Cerebellar nuclear complex (tissue), 1 donor: Measurements from ENCODE around the gene PPP1R14B.

ENCODE experiments used
- DNase-seq, 2 experiments: peaks; one replicate each; lab custom pipeline; 2025; lab: John Stamatoyannopoulos, UW

Gene PPP1R14B

DNA sequence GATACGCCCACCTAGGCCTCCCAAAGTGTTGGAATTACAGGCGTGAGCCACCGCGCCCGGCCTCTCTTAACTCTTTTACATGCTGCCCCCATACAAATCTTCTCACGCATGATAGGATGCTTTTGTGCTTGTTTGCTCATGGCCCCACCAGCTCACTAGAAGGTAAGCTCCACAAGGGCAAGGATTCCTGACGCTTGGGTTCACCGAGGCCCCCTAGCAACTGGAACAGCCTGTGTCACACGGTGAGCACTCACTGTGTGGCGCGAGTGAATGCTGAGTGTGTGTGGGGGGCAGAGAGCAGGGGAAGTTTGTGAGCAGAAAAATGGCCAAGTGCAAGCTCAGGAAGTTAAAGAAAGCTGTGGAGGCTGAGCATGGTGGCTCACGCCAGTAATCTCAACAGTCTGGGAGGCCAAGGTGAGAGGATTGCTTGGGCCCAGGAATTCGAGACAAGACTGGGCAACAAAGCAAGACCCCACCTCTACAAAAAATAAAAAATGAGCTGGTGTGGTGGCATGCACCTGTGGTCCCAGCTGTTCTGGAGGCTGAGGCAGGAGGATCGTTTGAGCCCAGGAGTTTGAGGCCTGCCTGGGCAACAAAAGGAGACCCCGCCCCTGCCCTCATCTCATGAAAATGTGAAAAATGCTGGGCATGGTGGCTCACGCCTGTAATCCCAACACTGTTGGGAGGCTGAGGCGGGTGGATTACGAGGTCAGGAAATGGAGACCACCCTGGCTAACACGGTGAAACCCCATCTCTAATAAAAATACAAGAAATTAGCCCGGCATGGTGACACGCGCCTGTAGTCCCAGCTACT, 35.4 kb upstream of the PPP1R14B start:
- DNase-seq: no peak

DNA sequence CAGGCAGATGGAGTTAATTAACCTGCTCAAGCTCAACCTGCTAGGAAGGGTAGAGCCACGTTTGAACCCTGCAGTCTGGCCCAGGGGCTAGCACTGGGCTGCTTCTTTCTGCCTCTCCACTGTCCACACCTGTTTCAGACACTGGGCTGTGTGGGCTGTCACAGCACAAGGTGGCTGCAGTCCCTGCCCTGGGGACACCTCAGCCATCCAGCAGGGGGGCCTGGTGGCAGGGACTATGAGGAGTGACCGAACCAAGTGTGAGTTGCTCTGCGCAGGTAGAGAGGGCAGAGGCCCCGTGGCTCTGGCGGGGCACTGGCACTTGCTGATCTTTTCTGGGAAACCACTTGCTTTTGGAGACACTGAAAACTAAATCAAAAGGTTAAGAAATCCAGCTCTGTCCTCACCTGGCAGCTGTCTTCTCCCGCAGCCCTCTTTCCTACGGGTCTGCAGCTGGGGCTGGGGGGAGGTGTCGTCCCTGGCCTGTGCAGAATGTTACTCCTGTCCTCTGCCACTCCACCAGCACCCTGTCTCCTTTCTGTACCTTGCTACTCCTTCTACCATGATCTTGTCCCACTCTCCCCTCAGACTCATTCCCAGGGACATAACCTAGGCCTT, 31.9 kb upstream of the PPP1R14B start:
- no peak for DNase-seq

DNA sequence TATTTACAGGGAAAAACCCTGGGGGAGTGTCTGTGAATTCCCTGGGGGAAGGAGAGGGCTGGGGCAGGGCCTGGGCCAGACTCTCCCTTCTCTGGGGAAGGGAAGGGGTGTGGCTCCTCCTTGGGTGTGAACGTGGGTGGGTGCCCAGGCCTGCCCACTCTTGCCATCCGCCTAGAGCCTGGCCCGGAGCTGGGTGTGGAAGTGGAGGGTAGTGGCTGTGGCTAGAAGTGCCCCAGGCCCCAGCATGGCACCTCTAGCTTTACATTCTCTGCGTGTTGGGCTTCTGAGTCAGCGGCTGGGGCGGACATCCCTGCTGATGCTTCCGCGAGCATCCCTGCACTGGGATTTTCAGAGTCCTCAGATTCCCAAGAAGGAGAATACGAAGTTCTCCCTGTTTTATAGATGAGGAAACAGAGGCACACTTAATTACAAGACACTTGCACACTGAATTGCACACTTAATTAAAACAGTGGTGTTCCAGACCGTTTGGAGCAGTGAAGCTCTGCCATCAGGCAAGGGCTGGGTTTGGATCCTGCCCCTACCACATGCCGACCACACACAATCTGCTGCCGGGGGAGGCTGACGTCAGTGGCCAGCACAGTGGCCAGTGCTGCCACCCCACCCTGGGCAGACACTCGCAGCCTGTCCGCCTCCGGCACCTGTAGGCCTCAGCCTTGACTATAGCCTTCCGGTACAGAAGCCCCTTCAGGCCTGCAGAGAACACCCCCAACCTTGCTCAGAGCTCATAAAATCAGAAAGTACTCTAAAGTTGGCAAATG, 30.1 kb upstream of the PPP1R14B start:
- DNase-seq: no peak

DNA sequence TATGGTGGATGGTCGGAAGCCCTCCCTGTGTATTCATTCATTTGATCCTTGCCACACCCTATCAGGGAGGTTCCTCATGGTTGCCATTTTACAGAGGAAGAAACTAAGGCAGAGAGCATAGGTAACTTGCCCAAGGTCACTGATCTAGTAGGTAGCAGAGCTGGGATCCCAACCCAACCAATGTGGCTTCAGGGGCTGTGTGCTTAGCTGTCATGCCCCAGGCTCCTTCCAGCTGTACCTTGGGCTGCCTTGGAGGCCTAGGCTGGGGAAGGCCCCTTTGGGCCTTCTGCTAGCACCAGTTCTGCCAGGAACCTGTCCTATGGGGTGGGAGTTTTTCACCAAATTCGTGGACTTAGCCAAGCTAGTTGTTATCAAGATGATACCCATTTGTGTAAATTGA, 29.1 kb upstream of the PPP1R14B start:
- DNase-seq: no peak

DNA sequence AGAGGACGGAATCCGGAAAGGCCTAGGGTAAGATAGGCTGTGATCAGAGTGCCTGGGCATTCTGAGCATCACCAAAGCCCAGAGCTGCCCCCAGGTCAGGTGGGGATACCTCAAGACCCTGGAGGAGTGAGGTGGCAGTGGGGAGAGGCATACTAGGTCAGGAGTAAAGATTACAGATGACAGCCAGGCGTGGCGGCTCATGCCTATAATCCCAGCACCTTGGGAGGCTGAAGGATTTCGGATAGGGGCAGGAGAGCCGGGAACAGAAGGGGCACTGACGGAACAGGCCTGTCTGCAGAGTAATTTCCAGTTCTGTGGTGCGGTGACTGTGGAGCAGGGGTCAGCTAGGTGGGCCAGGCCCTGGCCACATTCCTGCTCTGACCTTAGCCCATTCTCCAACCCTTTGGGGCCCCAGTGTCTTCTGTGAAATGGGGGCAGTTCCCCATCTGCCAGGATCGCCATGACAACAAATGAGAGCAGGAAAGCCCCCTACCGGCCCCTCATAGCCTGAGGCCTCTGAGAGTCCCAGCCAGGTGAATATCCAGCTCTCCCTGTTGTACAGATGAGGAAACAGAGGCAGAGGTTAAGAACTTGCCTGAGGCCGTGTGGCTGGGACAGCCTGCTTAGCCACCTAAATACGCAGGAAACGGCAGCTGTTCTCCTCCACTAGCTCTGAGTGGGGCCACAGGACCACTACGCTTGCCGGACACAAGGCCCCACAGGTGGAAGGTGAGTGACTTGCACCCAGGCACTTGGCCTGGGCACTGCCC, 28.5 kb upstream of the PPP1R14B start:
- no peak for DNase-seq

DNA sequence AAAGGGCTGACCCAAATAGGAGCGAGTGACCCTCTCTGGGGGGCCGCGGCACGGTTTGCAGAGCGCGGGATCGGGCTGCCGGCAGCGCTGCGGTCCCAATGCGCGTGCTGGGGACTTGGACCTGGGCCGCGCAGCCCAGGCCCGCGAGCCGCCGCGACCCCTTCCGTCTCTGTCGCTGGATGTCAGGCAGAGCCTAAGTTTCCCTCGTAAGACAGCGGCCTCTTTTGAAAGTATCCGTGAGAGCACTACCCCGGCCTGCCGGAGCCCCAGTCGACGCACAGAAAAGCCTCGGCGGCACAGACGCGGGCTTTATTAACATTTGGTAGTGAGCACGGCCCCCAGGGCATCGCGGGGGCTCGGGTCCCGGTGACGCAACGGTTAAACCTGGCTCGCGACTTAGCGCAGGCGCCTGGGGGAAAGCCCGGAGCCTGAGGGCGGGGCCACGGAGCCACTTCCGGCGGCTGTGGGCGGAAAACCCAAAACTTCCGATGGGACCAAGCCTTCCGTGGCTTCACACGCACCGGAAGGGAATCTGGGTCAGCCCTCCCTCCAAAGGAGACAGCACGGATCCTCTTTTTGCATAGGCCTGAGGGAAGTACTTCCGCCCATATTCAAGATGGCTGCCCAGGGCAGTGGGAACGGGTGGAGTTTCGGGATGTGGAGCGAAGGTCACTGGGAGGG, 22.9 kb upstream of the PPP1R14B start:
- DNase-seq: peak; percentile 96 to 99

DNA sequence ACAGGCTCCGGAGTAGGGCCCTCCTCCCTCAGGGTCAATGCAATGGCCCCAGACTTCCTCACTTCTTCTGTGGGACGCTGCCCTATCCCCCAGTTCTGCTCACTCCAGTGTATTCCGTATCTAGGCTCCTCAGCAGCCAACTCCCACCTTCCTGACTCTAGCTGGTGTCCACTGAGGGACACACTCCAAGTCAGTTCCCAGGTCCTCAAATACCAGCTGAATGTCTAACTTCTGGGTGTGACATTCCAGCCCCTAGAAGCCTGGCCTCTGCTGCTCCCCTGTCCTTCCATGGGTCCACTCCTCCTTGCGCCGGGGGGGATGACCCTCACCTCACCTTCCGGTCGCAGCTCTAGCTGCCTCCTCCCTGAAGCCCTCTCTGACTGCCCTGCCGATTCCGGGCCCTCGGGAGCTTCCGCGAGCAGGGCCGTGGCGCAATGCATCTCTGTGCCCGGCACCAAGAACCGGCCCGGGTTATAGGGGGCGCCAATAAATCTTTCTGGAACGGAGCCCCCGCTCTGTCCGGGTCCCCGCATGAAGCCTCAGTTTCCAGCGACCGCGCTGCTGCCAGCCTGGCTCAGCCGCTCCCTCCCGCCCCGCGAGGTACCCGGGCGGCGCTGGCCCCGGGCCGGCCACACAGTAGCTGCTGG, 22.3 kb upstream of the PPP1R14B start:
- no peak for DNase-seq

DNA sequence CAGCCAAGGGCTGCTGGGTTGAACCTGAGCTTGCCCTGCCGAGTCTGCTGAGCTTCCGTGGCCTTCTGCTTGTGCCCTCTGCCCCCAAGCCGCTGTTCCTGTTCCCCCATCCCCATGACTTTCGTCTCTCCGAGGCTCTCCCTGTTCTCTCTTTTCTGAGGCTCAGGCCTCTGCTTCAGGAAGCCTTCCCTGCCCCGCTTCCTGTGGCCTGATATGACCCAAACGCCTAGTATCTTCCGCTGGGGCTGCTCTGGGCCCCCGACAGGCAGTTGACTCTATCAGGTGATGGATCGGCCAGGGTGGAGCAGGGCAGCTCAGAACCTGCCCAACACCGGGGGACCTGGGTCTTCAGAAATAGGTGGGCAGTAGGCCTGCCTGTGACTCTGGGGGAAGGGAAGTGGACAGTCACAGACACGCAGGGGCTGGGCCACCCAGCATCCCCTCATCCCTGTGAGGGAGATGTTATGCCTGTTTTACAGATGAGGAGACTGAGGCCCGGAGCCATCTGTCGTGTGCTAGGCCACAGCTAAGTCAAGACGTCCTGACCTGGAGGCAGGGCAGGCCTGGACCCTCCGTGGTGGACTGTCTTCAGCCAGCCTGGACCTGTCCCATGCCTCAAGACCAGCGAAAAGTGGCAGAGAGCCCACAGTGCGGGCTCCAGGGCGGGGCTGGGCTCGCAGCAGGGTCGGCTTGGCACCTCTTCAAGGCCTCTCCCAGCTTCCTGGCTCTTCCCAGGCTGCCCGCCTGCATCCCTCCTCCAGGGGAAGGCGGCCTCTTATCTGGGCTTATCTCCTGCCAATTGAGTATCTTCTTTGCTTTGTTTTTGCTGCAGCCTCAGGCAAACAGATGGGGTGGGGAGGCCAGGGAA, 21.5 kb upstream of the PPP1R14B start:
- no peak for DNase-seq

DNA sequence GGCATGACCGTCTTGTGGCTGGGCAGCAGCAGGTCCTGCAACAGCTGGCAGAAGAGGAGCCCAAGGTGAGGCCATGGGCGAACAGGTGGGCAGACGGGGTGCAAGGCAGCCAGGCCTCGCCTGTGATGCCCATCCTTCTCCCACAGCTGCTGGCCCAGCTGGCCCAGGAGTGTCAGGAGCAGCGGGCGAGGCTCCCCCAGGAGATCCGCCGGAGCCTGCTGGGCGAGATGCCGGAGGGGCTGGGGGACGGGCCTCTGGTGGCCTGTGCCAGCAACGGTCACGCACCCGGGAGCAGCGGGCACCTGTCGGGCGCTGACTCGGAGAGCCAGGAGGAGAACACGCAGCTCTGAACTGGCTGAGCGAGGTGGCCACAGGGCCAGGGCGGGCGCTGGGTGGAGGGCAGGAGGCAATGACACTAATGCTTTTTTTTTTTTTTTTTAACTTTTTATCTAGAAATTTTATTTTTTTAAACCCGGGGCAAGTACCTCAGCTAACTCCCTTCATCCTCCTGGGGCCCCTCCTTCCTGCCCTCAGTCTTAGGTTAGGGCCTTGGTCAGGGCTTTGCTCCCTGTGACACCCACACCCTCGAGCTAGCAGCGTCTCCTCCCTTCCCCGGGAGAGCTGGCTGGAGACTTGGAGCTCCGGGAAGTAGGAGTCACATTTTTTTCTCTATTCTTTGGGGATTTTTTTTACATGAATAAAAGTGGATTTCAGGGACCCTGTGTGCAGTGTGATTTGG, 20.6 kb upstream of the PPP1R14B start:
- no peak for DNase-seq

DNA sequence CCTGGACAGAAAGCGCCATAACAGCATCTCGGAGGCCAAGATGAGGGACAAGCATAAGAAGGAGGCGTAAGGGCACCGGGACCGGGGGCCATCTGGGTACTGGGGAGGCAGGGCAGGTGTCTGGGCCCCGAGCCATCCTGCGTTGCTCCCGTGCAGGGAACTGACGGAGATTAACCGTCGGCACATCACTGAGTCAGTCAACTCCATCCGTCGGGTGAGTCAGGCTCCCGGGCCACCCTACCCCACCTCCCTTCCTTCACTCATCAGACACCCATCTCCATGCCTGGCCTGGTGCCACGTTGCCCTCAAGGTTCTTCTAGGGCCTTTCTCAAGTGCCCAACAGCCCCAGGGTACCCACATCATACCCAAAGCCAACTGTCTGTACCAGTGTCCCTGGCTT, 19.6 kb upstream of the PPP1R14B start:
- no peak for DNase-seq

DNA sequence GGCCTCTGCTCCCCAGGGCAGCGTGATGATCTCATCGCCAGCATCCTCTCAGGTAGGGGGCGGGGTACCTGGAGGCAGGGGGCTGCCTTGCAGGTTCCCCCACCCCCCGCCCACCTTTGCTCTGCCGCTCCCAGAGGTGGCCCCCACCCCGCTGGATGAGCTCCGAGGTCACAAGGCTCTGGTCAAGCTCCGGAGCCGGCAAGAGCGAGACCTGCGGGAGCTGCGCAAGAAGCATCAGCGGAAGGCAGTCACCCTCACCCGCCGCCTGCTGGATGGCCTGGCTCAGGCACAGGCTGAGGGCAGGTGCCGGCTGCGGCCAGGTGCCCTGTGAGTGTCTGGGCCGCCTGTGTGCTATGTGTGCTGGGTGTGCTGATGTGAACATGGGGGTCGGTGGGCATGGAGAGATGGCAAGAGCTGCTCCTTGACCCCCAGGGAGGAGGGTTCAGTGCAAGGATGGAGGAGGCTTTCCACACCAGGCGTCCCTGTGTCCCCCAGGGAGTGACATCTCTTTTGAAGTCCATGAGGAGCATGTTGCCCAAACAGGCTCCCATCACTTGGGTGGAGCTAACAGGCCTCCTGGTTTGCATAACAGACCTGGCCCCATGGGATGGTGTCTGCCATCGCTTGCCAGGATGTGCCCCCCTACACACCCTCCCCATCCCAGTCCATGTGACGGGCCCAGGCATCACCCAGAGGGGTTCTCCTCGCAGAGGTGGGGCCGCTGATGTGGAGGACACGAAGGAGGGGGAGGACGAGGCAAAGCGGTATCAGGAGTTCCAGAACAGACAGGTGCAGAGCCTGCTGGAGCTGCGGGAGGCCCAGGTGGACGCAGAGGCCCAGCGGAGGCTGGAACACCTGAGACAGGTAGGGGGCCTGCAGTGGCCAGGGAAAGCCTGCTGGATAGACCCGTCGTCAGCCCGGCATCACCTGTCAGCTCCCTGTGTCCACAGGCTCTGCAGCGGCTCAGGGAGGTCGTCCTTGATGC, 18.7 kb upstream of the PPP1R14B start:
- no peak for DNase-seq

DNA sequence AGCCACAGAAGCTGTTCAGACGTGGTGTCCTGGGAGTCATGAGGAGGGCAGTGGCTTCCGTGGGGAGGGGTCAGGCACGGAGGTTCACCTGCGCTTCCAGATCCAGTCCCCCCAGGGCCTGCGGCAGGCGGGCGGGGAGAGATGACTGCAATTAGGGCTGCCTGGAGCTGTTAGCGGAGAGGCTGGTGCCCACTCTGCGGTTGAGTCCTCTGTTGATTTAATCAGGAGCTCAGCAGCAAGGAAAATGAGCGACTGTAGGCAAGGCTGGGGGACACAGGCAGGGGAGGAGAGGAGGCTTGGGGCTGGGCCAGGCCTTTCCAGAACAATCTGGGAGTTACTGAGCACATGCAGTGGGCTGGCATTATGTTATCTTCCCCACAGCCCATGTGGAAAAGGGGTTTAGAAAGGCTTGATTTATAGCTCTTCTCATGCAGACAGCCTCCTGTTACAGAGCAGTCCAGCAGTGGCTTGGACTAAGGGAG, 17.7 kb upstream of the PPP1R14B start:
- DNase-seq: no peak

DNA sequence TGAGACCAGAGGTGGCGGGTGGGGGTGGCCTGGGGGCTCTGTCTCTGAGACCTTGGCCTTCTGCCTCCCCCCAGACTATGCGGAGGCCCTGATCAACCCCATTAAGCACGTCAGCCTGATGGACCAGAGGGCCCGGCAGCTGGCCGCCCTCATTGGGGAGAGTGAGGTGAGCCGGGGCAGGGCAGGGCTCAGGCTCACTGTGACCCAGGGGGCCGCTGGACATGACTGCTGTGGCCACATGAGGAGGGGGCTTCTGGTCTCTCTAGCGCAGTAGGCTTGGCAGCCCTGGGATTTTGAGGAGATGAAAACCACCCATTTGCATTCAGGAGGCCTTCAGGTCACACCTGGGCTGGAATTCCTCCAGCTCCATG, 17.2 kb upstream of the PPP1R14B start:
- no peak for DNase-seq

DNA sequence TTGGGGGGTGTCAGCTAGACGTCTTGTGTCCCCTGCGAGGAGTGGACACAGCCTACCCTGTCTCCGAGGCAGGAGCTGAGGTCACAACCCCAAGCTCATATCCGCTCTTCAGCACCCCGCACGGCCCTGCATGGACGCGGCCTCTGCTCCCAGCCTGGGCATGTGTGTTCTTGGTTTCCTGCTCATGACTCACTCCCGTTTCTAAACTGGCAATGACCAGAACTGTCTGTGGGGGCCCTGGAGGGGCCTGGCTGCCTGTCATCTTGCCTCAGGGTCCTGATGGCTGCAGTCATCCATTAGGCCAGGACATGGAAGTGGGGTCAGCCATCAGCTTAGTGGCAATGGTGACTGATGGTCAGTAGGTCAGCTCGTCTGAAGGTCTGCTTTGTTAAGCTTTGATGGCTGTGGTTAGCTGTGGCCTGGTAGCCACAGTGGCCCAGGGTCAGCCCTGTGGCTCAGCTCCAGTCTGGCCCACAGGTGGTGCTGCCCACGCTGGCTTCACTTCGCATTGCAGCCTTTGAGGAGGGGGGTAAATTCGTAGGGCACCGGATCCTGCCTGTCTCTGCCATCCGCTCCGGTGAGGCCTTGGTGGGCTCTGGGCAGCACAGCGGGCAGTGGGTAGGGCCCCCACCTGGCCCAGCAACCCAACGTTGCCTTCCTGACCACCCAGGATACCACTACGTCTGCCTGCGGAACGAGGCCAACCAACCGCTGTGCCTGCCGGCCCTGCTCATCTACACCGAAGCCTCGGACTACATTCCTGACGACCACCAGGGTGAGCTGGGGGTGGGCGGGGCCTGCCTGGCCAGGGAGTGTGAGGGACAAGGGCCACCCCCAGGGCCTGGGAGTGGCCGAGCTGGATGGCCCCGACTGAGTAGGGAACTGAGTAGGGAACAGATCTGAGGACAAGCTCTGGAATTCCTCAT, 16.5 kb upstream of the PPP1R14B start:
- DNase-seq: no peak

DNA sequence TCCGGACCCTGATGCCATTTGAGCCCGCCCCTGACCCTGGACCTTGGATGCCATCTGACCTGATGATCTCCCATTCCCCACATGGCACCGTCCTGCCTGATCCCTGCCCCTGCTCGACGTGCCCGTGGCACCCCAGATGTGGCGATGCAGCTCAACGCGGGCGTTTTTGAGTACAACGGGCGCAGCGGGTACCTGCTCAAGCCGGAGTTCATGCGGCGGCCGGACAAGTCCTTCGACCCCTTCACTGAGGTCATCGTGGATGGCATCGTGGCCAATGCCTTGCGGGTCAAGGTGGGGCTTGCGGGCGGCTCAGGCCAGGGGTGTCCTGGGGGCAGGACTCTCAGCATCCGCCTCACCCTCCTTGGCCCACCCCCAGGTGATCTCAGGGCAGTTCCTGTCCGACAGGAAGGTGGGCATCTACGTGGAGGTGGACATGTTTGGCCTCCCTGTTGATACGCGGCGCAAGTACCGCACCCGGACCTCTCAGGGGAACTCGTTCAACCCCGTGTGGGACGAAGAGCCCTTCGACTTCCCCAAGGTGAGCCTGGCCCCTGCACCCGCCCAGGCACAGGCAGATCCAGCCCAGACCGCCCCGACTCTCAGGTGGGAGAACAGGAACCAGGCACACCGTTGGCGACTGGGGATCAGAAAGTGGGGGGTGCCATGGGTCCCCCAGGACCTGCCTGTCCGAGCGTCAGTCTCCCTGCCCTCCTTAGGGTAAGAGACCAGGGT, 15.7 kb upstream of the PPP1R14B start:
- DNase-seq: no peak

DNA sequence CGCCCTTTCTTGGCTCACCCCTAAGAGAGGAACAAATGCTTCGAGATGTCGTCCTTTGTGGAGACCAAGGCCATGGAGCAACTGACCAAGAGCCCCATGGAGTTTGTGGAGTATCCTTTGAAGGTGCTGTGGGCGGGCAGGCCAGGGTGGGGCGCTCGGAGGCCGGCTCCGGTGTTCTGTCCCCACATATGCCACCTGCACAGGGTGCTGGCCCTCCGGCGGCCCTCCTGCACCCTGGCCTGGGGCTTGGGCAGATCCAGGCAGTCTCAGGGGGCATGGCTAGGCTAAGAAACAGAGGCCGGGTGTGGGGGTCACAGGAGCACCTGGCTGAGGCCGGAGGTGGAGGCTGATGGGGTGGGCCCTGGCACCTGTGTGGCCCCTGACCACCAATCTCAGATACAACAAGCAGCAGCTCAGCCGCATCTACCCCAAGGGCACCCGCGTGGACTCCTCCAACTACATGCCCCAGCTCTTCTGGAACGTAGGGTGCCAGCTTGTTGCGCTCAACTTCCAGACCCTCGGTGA, 14.9 kb upstream of the PPP1R14B start:
- DNase-seq: no peak
